Activated naive CD4-positive, alpha-beta T cell treated with anti-CD3 and anti-CD28 coated beads, Interleukin-2, amount 50 U/mL, for 72 hours (primary cell): Measurements from ENCODE around the gene FILIP1L. TPM values are rescaled to one million over a fixed set of nuclear protein-coding genes. Genes with fewer than 3 reads are reported as not detected.
A peak's percentile ranks its signal among the peaks of the same experiment; 100 is the strongest.

ENCODE experiments used
- ATAC-seq, 2 donors: fragments of 150-1000 bp; cut with Tn5 transposase; 2 replicates each; pipeline ENCODE4 v1.10.0; 2021; ENCODE audit warnings: mild to moderate bottlenecking in 2 of 2, moderate library complexity in 2 of 2
- DNase-seq, 2 donors: peaks; one replicate each; pipeline ENCODE4 v3.0.0; 2021 to 2022; ENCODE audit warnings: low spot score in 2 of 2
- H3K27ac Mint-ChIP-seq, 2 donors: one replicate each; pipeline ENCODE4 v1.8.0; 2022; ENCODE audit warnings: mild to moderate bottlenecking in 2 of 2, mixed read lengths in 2 of 2
- H3K36me3 Mint-ChIP-seq, 2 donors: one replicate each; pipeline ENCODE4 v1.8.0; 2022; ENCODE audit warnings: mixed read lengths in 2 of 2
- H3K9me3 Mint-ChIP-seq, 2 donors: one replicate each; pipeline ENCODE4 v1.8.0; 2022; ENCODE audit warnings: mixed read lengths in 2 of 2
- total RNA-seq, 2 donors: library from RNA; stranded (reverse); gene quantifications; one replicate each; pipeline ENCODE4 v1.2.3, GENCODE V29; 2022

The FILIP1L gene
- total RNA-seq, 2 donors from 2014 or later: 0.08 to 0.09 TPM

GRCh38 chr3:100044369-100044768 lies 69.9 kb downstream of the FILIP1L start:
- H3K27ac Mint-ChIP-seq: no peak overlapping the region
- DNase-seq (no peak), ATAC-seq (no peak)
- H3K36me3 Mint-ChIP-seq: no peaks in the 10 kb centered on the region
- H3K9me3 Mint-ChIP-seq: no peaks in the 10 kb centered on the region

- ATAC-seq (no peak), DNase-seq (no peak)
- H3K9me3 Mint-ChIP-seq: no peaks in the 10 kb centered on the region
- H3K36me3 Mint-ChIP-seq: no peaks in the 10 kb centered on the region
- no peak overlapping the region for H3K27ac Mint-ChIP-seq
Measured at GRCh38 chr3:100043271-100043670, 71.0 kb downstream of the FILIP1L start.

DNA sequence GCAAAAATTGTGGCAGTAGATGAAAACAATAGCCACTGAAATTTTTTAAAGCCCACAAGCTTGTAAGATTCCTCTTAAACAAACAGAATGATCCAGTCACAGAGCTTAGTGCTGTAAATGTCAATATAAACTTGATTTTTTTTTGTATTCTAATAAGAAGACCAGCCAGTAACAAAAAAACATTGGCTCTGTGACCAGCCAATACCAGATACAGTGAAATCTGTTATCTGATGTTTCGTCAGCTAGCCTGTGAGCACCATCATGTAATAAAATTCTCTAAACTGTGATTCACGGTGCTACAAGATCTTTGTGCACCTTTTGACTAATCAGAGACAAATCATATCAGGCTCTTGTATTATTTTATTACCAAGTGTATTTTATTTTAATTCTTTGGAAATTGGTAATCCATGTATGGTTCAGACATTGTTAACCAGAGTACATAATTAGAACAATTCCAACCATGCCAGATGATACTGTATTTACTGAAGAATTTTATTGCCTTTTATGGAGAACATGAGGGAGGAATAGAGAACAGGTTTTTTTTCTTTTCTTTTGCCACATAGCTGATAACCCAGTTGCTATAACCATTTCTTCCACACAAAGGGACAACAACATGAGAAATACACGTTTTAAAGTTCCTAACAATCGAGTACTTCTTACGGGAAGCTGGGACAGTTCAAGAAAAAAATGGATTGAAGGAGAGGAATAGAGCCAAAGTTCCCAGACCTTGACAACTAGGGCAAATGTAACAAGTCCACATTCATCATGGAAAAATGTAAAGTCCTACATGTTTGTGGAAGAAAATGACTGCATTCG lies 71.9 kb downstream of the FILIP1L start:
- no peak overlapping the region for H3K27ac Mint-ChIP-seq
- H3K9me3 Mint-ChIP-seq: no peaks in the 10 kb centered on the region
- ATAC-seq: no peak
- H3K36me3 Mint-ChIP-seq: no peaks in the 10 kb centered on the region
- no peak for DNase-seq

- Mint-ChIP-seq H3K9me3 (no peaks in the 10 kb centered on the region), H3K36me3 (no peaks in the 10 kb centered on the region), H3K27ac (no peak overlapping the region)
- ATAC-seq (no peak), DNase-seq (no peak)
Measured at GRCh38 chr3:100041328-100041749, 73.0 kb downstream of the FILIP1L start.

- ATAC-seq: no peak
- Mint-ChIP-seq H3K27ac (no peak overlapping the region), H3K36me3 (no peaks in the 10 kb centered on the region), H3K9me3 (no peaks in the 10 kb centered on the region)
- DNase-seq: no peak
Measured at GRCh38 chr3:100040451-100041225, 73.7 kb downstream of the FILIP1L start.

GRCh38 chr3:100039075-100039474 lies 75.2 kb downstream of the FILIP1L start:
- ATAC-seq: no peak
- no peak for DNase-seq
- Mint-ChIP-seq H3K9me3 (no peaks in the 10 kb centered on the region), H3K27ac (no peak overlapping the region), H3K36me3 (no peaks in the 10 kb centered on the region)

GRCh38 chr3:100033903-100034471 lies 80.3 kb downstream of the FILIP1L start:
- Mint-ChIP-seq H3K36me3 (peaks cover 5 to 10% of the 10 kb centered on the region in 2 donors), H3K27ac (no peak overlapping the region), H3K9me3 (no peaks in the 10 kb centered on the region)
- no peak for ATAC-seq
- DNase-seq: no peak

DNA sequence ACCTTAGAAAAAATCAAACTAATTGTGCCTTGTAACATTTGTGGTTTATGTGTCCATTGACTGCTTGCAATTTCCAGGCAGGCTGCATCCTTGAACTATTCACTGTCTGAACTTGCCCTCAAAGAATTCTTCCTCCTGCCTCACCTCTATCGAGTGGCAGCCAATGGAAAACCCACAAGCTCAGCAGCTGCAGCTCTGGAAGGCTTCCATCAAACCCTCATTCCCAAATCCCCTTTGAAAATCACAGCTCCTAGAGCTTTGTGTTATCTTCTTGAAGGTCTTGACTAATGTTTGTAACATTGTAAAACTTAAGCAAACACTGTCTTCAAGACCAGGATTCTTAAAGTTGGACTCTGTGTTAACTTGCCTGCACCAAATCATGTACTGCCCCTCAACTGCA lies 81.1 kb downstream of the FILIP1L start:
- H3K9me3 Mint-ChIP-seq: no peaks in the 10 kb centered on the region
- no peak overlapping the region for H3K27ac Mint-ChIP-seq
- ATAC-seq (no peak), DNase-seq (no peak)
- H3K36me3 Mint-ChIP-seq: peaks cover 5 to 10% of the 10 kb centered on the region in 2 donors

DNA sequence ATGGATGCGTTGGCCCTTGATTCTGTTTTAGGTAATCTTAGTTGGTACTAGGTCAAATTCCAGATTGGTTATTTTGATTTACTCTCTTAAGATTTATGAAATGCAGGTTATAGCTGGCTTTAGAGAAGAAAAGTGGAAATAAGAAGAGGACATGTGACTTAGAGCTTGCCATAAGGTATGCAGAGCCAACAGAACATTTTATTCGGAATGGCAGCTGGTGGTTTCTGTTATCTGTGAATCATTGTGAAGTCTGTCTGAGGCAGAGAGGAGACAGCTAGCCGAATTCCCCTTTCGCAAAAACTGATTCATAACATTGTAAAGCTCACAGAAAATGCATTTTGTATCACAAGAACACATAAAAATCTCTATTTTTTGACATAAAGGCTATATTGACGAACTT lies 82.1 kb downstream of the FILIP1L start:
- ATAC-seq (no peak), DNase-seq (no peak)
- no peaks in the 10 kb centered on the region for H3K9me3 Mint-ChIP-seq
- no peak overlapping the region for H3K27ac Mint-ChIP-seq
- peaks cover 5 to 10% of the 10 kb centered on the region in 2 donors for H3K36me3 Mint-ChIP-seq

DNA sequence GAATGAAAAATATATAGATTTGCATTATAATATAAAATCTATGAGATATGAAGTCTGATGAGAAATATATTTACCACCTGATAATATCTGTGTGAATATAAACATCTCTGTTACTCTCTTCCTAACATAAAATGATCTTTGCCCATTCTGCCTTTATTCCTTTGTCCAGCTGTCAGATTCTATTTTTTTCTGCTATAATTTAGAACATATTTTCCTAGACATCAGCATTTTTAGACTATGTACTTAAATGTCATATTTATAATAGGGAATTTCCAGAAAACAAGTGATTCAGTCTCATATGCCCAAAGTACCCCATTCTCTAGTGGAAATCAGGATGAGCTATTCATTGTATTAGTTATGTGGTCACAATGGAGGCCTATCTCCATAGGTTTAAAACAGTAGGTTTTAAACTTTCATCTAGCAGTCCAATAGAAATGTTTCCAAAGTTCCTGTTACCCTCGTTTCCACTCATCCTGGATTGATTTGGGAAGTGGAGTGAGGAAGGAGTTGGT lies 83.3 kb downstream of the FILIP1L start:
- Mint-ChIP-seq H3K27ac (no peak overlapping the region), H3K9me3 (no peaks in the 10 kb centered on the region), H3K36me3 (peaks cover 5 to 10% of the 10 kb centered on the region in 2 donors)
- ATAC-seq (no peak), DNase-seq (no peak)

- Mint-ChIP-seq H3K9me3 (no peaks in the 10 kb centered on the region), H3K36me3 (peaks cover 5 to 10% of the 10 kb centered on the region in 2 donors), H3K27ac (no peak overlapping the region)
- ATAC-seq (peak in 1 of 2 donors; percentile 55), DNase-seq (no peak)
Measured at GRCh38 chr3:100030346-100030745, 84.0 kb downstream of the FILIP1L start.

DNA sequence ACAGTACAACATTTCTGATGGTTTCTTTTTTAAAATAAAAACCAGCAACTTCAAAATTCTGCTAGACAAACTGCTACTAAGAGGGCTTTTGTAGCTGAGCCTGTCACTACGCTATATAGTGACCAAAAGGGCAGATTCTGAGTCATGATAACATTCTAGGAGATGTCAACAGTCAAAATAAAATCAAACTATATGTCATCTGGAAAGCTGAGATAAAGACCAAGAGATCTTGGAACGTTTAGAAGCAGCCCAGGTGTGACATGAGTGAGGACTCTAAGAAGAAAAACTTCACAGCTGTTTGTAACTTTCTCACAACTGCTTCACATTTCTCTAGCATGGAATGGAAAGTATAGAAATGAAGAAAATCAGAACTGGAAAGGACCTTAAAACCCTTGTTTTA lies 84.6 kb downstream of the FILIP1L start:
- no peak overlapping the region for H3K27ac Mint-ChIP-seq
- peaks cover 5 to 10% of the 10 kb centered on the region in 2 donors for H3K36me3 Mint-ChIP-seq
- H3K9me3 Mint-ChIP-seq: no peaks in the 10 kb centered on the region
- ATAC-seq (peak in 1 of 2 donors; percentile 86), DNase-seq (no peak)

DNA sequence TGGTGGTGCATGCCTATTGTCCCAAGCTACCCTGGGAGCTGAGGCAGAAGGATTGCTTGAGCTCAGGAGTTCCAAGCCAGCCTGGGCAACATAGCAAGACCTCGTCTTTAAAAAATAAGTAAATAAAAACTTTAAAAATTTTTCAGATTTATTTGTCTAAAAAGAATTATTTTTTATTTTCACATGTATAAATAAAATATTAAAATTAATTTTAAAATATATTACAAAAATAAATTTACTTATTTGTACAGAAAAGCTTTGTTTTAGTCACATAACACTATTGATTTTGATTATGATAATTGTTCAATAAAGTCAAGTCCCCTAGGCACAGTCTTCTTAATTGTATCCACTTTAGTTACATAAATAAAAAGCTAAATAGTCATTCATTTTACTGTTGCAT lies 85.2 kb downstream of the FILIP1L start:
- DNase-seq (no peak), ATAC-seq (no peak)
- H3K27ac Mint-ChIP-seq: no peak overlapping the region
- H3K9me3 Mint-ChIP-seq: no peaks in the 10 kb centered on the region
- H3K36me3 Mint-ChIP-seq: peaks cover 5 to 10% of the 10 kb centered on the region in 2 donors

DNA sequence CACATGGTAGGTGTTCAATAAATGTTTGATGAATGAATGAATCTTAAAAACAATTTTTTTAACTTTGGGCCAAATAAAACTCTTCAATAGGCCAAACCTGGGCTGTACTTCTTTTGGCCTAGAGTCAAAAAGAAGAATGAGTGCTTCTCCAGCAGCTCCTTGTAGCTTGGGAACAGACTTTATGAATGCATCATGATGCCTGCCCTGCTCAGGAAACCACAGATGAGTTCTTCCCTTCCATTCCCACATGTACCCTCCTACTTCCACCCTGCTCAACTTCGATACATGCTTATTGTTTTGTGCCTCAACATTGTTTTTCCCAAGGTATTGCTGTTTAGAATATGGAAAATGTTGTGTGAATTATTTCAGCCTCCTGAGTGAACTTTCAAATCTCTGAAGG lies 87.0 kb downstream of the FILIP1L start:
- Mint-ChIP-seq H3K36me3 (peaks cover 5 to 10% of the 10 kb centered on the region in 2 donors), H3K27ac (no peak overlapping the region), H3K9me3 (no peaks in the 10 kb centered on the region)
- ATAC-seq (no peak), DNase-seq (no peak)

- H3K36me3 Mint-ChIP-seq: no peaks in the 10 kb centered on the region
- no peak overlapping the region for H3K27ac Mint-ChIP-seq
- no peak for ATAC-seq
- DNase-seq: no peak
- no peaks in the 10 kb centered on the region for H3K9me3 Mint-ChIP-seq
Measured at GRCh38 chr3:100024520-100025303, 89.6 kb downstream of the FILIP1L start.

DNA sequence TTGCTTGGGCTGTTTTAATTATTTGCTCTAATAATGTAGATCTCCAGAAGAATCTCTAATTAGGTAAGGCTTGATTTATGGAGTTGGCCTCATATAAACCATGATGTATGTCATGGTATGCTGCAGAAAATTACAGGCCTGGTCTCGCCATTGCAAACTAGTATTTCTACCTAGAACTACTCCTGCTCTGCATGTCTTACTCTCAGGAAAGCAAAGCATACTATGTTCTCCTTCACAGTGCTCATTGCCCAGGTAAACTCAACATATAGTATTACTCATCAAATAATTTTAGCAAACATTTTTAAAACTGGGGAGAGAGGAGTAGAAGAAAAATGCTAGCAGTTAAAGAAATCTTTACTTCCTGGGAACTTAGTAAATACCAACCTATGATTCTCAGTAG lies 90.7 kb downstream of the FILIP1L start:
- no peak for ATAC-seq
- H3K27ac Mint-ChIP-seq: no peak overlapping the region
- H3K9me3 Mint-ChIP-seq: no peaks in the 10 kb centered on the region
- no peaks in the 10 kb centered on the region for H3K36me3 Mint-ChIP-seq
- no peak for DNase-seq
